ENCODE measurements around the gene ZDHHC7. TPM values are rescaled to one million over a fixed set of nuclear protein-coding genes. Genes with fewer than 3 reads are reported as not detected.
A peak's percentile ranks its signal among the peaks of the same experiment; 100 is the strongest.

Gene ZDHHC7
- total RNA-seq, 1 donor from 2014 or later, result 45.4 TPM

DNA sequence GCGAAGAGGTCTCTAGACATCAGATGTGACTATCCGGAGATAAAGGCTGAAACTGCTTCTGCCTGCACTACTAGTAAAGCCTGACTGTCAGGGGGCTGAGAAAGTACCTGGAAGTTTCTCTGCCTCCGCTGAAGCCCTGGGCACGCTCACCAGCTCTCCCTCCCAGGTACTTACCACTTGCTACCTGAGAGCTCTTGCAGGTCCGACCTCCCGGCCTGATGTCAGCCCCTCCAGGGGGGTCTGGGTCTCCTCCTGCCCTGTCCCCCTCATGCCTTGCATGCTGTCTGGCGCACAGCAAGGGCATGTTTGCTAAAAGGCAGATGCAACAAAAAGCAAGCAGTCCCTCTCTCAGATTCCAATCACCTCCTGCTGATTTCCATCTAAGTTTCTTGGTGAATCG, 17.4 kb downstream of the ZDHHC7 start:
- Mint-ChIP-seq H3K27me3 (ENCODE audit: low read depth) (no peaks in the 10 kb centered on the region), H3K9me3 (no peaks in the 10 kb centered on the region), H3K36me3 (peaks cover 25% of the 10 kb centered on the region), H3K27ac (peak overlapping the region; percentile 67), H3K4me1 (no peaks in the 10 kb centered on the region), H3K4me3 (no peak overlapping the region)
- DNase-seq (ENCODE audit: low spot score in 2 of 2, unreplicated experiment in 2 of 2), result no peak
- TF ChIP-seq, protein P1, sequence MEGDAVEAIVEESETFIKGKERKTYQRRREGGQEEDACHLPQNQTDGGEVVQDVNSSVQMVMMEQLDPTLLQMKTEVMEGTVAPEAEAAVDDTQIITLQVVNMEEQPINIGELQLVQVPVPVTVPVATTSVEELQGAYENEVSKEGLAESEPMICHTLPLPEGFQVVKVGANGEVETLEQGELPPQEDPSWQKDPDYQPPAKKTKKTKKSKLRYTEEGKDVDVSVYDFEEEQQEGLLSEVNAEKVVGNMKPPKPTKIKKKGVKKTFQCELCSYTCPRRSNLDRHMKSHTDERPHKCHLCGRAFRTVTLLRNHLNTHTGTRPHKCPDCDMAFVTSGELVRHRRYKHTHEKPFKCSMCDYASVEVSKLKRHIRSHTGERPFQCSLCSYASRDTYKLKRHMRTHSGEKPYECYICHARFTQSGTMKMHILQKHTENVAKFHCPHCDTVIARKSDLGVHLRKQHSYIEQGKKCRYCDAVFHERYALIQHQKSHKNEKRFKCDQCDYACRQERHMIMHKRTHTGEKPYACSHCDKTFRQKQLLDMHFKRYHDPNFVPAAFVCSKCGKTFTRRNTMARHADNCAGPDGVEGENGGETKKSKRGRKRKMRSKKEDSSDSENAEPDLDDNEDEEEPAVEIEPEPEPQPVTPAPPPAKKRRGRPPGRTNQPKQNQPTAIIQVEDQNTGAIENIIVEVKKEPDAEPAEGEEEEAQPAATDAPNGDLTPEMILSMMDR (IDR thresholded peaks at IDR 0.05; ENCODE audit: unreplicated experiment), result no peak

DNA sequence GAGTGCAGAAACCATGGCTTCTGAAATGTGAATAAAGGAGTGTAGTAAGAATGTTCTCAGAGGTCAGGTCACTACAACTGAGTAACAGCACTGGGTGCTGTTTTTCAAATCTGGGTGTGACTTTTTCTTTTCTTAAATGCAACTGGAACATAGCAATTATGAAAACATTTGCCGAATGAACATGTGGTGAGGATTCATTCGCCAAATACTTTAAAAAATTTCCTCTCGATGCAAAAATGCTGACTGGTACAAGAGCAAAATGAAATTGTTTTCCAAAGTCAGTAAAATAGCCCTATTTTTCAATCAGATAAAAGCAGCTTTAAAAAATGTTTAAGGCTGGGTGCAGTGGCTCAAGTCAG, 18.6 kb downstream of the ZDHHC7 start:
- no peak overlapping the region for H3K27ac Mint-ChIP-seq

DNA sequence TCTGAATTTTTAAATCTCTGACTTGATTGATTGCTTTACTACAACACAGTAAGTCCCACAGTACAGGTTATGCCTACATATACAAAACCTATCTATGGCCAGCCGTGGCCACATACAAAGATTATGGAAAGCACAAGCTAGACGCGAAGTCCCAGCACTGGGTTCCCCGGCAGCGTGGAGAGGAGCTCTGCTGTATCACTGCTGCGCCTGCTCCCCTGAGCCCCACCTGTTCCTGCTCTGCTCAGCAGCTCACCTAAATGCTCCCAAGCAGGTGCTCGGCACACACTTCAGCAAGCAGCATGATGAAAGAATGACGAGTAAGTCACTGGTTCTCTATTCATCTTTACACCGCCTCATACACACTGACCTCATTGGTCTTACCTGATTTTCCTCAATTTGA, 20.6 kb downstream of the ZDHHC7 start:
- Mint-ChIP-seq H3K27me3 (ENCODE audit: low read depth) (no peaks in the 10 kb centered on the region), H3K9me3 (no peaks in the 10 kb centered on the region), H3K36me3 (peaks cover 42% of the 10 kb centered on the region), H3K4me1 (peaks cover 3% of the 10 kb centered on the region), H3K4me3 (no peak overlapping the region), H3K27ac (no peak overlapping the region)
- no peak for DNase-seq (ENCODE audit: low spot score in 2 of 2, unreplicated experiment in 2 of 2)
- TF ChIP-seq, protein P1 (IDR thresholded peaks at IDR 0.05; ENCODE audit: unreplicated experiment), result no peak

More for the DNA sequence above, 18.6 kb downstream of the ZDHHC7 start:
- Mint-ChIP-seq H3K4me3 (no peak overlapping the region), H3K36me3 (peaks cover 29% of the 10 kb centered on the region), H3K9me3 (no peaks in the 10 kb centered on the region), H3K27me3 (ENCODE audit: low read depth) (no peaks in the 10 kb centered on the region), H3K4me1 (no peaks in the 10 kb centered on the region)
- TF ChIP-seq, protein P1 (IDR thresholded peaks at IDR 0.05; ENCODE audit: unreplicated experiment), result no peak
- no peak for DNase-seq (ENCODE audit: low spot score in 2 of 2, unreplicated experiment in 2 of 2)

DNA sequence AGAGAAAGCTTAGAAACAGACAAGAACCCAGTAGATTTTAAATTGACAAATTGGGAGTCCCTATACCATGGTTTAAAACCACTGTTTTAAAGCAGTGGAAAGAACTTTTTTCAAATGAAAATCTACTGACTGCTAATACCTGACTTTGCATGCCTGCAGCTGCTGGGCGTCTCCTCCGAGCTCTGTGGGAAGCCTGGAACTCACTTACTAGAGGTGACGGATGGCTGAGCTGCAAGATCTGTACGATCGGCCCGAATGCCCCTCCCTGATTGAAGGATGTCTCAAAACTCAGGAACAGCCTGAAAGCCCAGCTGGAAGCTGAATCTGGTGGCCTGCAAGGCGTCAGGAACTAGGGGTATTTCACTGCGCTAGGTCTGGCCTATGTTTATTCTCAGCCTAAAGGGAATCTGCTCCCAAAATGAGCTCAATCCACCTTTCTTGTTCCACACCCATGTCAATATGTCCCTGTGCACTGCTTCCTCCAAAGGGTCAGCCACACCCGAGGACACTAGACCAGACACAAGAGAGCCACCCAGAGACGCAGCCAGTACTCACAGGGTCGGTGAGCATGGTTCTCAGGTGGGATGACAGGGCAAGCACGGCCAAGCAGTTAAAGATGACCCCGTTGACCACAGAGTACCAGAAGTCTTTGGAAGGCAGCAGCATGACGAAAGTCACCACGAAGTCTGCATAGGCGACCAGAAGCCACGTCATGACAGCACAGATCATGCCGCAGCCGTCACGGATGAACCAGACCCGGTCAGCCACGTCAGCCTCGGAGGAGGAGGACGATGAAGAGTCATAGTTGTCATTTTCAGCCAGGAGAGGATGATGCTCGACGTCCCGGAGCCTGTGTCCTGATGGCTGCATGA, 21.4 kb downstream of the ZDHHC7 start:
- Mint-ChIP-seq H3K27me3 (ENCODE audit: low read depth) (no peaks in the 10 kb centered on the region), H3K36me3 (peaks cover 43% of the 10 kb centered on the region)

DNA sequence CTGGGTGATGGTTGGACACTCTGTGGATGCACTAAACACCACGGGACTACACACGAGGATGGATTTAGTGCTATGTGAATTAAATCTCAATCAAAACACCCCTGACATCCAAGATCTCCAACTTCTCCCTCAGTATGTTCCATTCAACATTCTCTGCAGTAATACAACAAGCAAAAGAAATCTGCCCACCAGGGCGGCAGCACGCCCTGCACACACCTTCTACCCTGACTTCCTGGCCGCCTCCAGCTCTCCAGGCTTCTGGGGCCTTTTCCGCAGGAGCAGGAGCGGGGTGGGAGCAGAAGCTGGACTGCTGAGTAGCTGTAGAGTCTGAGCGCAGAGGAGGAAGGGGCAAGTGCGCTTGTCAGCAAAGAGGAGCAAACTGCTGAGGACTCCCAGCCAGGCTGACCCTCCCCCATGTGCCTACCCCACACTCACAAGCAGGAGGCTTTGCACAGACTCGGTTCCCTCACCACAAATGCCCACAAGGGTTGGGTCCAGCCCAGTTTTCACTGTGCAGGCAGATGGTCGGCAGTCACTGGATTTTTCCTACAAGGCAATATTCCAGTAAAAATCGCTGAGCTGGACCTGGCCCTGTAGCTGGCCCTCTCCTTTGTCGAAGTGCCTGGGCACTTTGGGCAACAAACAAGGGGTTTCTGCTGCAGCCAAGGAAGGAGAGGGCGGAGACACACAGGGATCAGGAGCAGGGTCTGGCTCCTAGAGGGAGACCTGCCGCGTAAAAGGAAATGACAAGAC, 22.8 kb downstream of the ZDHHC7 start:
- Mint-ChIP-seq H3K27ac (no peak overlapping the region), H3K4me3 (no peak overlapping the region), H3K36me3 (peaks cover 36% of the 10 kb centered on the region), H3K4me1 (peaks cover 6% of the 10 kb centered on the region), H3K27me3 (ENCODE audit: low read depth) (no peaks in the 10 kb centered on the region), H3K9me3 (no peaks in the 10 kb centered on the region)
- TF ChIP-seq, protein P1 (IDR thresholded peaks at IDR 0.05; ENCODE audit: unreplicated experiment), result no peak
- no peak for DNase-seq (ENCODE audit: low spot score in 2 of 2, unreplicated experiment in 2 of 2)

More for the DNA sequence above, 21.4 kb downstream of the ZDHHC7 start:
- DNase-seq (ENCODE audit: low spot score in 2 of 2, unreplicated experiment in 2 of 2), result no peak
- H3K4me1 Mint-ChIP-seq, result peaks cover 6% of the 10 kb centered on the region
- no peak overlapping the region for H3K4me3 Mint-ChIP-seq
- H3K9me3 Mint-ChIP-seq, result no peaks in the 10 kb centered on the region
- TF ChIP-seq, protein P1 (IDR thresholded peaks at IDR 0.05; ENCODE audit: unreplicated experiment), result no peak
- no peak overlapping the region for H3K27ac Mint-ChIP-seq
